Caco-2 (cell line): ENCODE results near the gene SCTR. TPM values are rescaled to one million over a fixed set of nuclear protein-coding genes. Genes with fewer than 3 reads are reported as not detected.

Experiments
- BruUV-seq: library from RNA; stranded (reverse); fragments of 400-500 nt; replicated peaks from 2 replicates; lab custom pipeline; 2021; lab: Mats Ljungman, UMichigan
- CTCF ChIA-PET: fragments of 300-600 bp; sonication (Branson Sonifier 250); formaldehyde crosslinking; loops from one replicate; lab custom pipeline; 2022; ENCODE audit warnings: antibody characterized with exemption; lab: Charles Lee
- POLR2A ChIA-PET: fragments of 300-600 bp; sonication (Branson Sonifier 250); formaldehyde crosslinking; loops from one replicate; lab custom pipeline; 2022; ENCODE audit warnings: antibody characterized with exemption; lab: Charles Lee
- DNase-seq, 2 experiments: peaks; one replicate each; pipeline versions ENCODE4 v3.0.0 to v3.0.0-alpha.2; 2020 to 2022
- H3K27me3 ChIP-seq: replicated peaks from 2 replicates; pipeline ENCODE4 v1.6.0; 2011; ENCODE audit warnings: low read length; ENCODE audit not compliant: control insufficient read depth, insufficient read depth
- H3K36me3 ChIP-seq: 2 replicates; pipeline ENCODE4 v1.5.1; 2011; ENCODE audit warnings: low read length; ENCODE audit not compliant: control insufficient read depth, insufficient read depth
- H3K4me1 ChIP-seq: fragments of 250-450 bp; sonication (Bioruptor Pico); 2 replicates; pipeline ENCODE4 v1.5.1; 2020; ENCODE audit warnings: mild to moderate bottlenecking
- H3K4me3 ChIP-seq: 2 replicates; pipeline ENCODE4 v1.5.1; 2011; ENCODE audit warnings: low read depth, mild to moderate bottlenecking, control low read depth, low read length
- H3K9me3 ChIP-seq: fragments of 250-450 bp; sonication (Bioruptor Pico); 2 replicates; pipeline ENCODE4 v1.5.1; 2020; ENCODE audit warnings: mild to moderate bottlenecking, moderate library complexity
- H3K27ac Mint-ChIP-seq: one replicate; pipeline ENCODE4 v1.8.0; 2022; ENCODE audit warnings: mixed read lengths; ENCODE audit not compliant: unreplicated experiment
- H3K27me3 Mint-ChIP-seq: one replicate; pipeline ENCODE4 v1.8.0; 2022; ENCODE audit warnings: mixed read lengths; ENCODE audit not compliant: insufficient read depth, unreplicated experiment
- H3K36me3 Mint-ChIP-seq: one replicate; pipeline ENCODE4 v1.8.0; 2022; ENCODE audit warnings: mild to moderate bottlenecking, mixed read lengths; ENCODE audit not compliant: insufficient read depth, unreplicated experiment
- H3K4me1 Mint-ChIP-seq: one replicate; pipeline ENCODE4 v1.8.0; 2022; ENCODE audit warnings: low read depth, mixed read lengths; ENCODE audit not compliant: unreplicated experiment
- H3K4me3 Mint-ChIP-seq: one replicate; pipeline ENCODE4 v1.8.0; 2022; ENCODE audit warnings: mild to moderate bottlenecking, moderate library complexity, mixed read lengths; ENCODE audit not compliant: unreplicated experiment
- H3K9me3 Mint-ChIP-seq: one replicate; pipeline ENCODE4 v1.8.0; 2022; ENCODE audit warnings: mixed read lengths; ENCODE audit not compliant: unreplicated experiment
- intact Hi-C: fragments of 100-400 bp; cut with micrococcal nuclease; formaldehyde crosslinking; loops from one replicate; pipeline ENCODE4 v1.10.0; 2022; ENCODE audit not compliant: unreplicated experiment
- total RNA-seq: library from RNA; stranded (reverse); gene quantifications from 2 replicates; pipeline ENCODE4 v1.2.3, GENCODE V29; 2022
- TF ChIP-seq, protein P1 (sequence below), 2 experiments: fragments of 200-600 bp in 1 of 2; IDR thresholded peaks; 1 replicate in 1 of 2; 2 replicates in 1 of 2; pipeline versions ENCODE4 v1.5.1 to v1.8.0; 2011 to 2022; ENCODE audit warnings: antibody characterized with exemption in 1 of 2, control low read depth in 1 of 2, inconsistent platforms in 1 of 2, low read depth in 1 of 2, low read length in 1 of 2, mild to moderate bottlenecking in 1 of 2, moderate library complexity in 1 of 2; ENCODE audit not compliant: insufficient read depth in 1 of 2, severe bottlenecking in 1 of 2, unreplicated experiment in 1 of 2

Gene SCTR
- total RNA-seq, 1 experiment from 2014 or later: not detected

DNA sequence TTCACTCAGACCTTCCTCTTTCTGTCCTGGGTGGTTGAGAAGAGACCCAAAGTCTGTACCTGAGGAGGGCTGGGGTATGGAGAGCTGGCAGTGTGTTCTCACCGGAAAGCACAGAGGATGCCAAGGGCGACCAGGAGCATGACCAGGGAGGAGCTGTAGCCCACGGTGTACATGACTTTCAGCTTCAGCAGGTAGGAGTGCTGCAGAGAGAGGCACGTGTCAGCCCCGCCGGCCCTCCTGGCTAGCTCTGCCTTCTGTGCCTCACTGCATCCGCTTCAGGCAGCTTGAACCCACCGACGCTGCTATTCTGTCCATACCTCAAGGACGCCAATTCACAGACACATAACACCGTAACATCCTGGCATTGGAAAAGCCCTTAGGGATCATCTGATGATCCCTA lies 58.6 kb downstream of the SCTR start:
- no peak for DNase-seq
- BruUV-seq: no TSS peak
- Mint-ChIP-seq H3K27me3 (no peaks in the 10 kb centered on the region), H3K4me3 (no peak overlapping the region), H3K4me1 (no peaks in the 10 kb centered on the region), H3K27ac (no peak overlapping the region), H3K36me3 (no peaks in the 10 kb centered on the region), H3K9me3 (no peaks in the 10 kb centered on the region)
- Histone ChIP-seq H3K27me3 (no peaks in the 10 kb centered on the region), H3K4me3 (no peak overlapping the region), H3K36me3 (no peaks in the 10 kb centered on the region), H3K9me3 (no peaks in the 10 kb centered on the region), H3K4me1 (no peaks in the 10 kb centered on the region)
- ChIA-PET CTCF (no interaction called here), POLR2A (no interaction called here)
- TF ChIP-seq, protein P1, sequence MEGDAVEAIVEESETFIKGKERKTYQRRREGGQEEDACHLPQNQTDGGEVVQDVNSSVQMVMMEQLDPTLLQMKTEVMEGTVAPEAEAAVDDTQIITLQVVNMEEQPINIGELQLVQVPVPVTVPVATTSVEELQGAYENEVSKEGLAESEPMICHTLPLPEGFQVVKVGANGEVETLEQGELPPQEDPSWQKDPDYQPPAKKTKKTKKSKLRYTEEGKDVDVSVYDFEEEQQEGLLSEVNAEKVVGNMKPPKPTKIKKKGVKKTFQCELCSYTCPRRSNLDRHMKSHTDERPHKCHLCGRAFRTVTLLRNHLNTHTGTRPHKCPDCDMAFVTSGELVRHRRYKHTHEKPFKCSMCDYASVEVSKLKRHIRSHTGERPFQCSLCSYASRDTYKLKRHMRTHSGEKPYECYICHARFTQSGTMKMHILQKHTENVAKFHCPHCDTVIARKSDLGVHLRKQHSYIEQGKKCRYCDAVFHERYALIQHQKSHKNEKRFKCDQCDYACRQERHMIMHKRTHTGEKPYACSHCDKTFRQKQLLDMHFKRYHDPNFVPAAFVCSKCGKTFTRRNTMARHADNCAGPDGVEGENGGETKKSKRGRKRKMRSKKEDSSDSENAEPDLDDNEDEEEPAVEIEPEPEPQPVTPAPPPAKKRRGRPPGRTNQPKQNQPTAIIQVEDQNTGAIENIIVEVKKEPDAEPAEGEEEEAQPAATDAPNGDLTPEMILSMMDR (IDR thresholded peaks at IDR 0.05; ENCODE audit: insufficient read depth in 1 of 2, low read depth in 1 of 2, low read length in 1 of 2, severe bottlenecking in 1 of 2, unreplicated experiment in 1 of 2): no peak
- intact Hi-C loops: no loop called here

DNA sequence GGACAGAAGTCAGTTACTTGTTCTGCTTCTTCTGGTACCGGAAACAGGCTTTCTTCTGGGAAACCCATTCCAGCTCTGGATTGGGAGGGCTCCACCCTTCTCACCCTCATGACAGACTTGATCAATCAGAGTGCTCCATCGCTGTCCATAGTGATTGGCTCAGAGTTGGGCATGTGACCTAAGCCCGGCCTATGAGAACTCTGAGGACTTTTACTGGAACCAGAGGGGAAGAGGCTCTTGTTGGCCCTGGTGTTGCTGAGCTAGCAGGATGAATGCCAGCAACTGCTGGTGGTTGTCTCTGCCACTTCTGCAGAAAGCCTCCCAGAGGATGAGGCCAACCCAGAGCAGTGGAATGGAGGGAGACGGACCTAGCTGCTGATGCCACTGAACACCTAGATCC lies 59.3 kb downstream of the SCTR start:
- POLR2A ChIA-PET: no interaction called here
- Mint-ChIP-seq H3K4me3 (no peak overlapping the region), H3K27ac (no peak overlapping the region), H3K4me1 (no peaks in the 10 kb centered on the region), H3K27me3 (no peaks in the 10 kb centered on the region), H3K36me3 (no peaks in the 10 kb centered on the region), H3K9me3 (no peaks in the 10 kb centered on the region)
- Histone ChIP-seq H3K4me3 (no peak overlapping the region), H3K27me3 (no peaks in the 10 kb centered on the region), H3K9me3 (no peaks in the 10 kb centered on the region), H3K4me1 (no peaks in the 10 kb centered on the region), H3K36me3 (no peaks in the 10 kb centered on the region)
- no peak for DNase-seq
- BruUV-seq: no TSS peak
- intact Hi-C loops: no loop called here
- TF ChIP-seq, protein P1 (IDR thresholded peaks at IDR 0.05; ENCODE audit: insufficient read depth in 1 of 2, low read depth in 1 of 2, low read length in 1 of 2, severe bottlenecking in 1 of 2, unreplicated experiment in 1 of 2): no peak
- CTCF ChIA-PET: no interaction called here

DNA sequence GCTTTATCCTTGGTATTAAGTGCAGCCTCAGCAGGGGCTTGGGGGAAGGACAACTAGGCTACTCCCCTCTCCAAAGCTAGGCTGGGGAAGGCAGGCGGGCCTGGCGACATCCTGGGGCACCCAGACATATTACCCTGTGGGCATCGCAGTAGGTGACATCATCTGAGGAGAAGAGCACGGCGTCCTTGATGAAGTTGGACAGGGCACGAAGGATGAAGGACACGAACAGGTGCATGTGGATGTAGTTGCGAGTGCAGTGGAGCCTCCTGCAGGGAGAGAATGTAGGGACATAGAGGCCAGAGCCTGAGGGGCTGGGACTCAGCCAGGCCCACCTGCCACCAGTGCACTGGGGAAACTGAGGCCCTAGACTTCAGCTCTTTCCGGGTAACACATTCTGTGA lies 60.3 kb downstream of the SCTR start:
- Histone ChIP-seq H3K36me3 (no peaks in the 10 kb centered on the region), H3K9me3 (no peaks in the 10 kb centered on the region), H3K4me1 (no peaks in the 10 kb centered on the region), H3K27me3 (no peaks in the 10 kb centered on the region), H3K4me3 (no peak overlapping the region)
- Mint-ChIP-seq H3K36me3 (no peaks in the 10 kb centered on the region), H3K4me1 (no peaks in the 10 kb centered on the region), H3K4me3 (no peak overlapping the region), H3K27ac (no peak overlapping the region), H3K27me3 (no peaks in the 10 kb centered on the region), H3K9me3 (no peaks in the 10 kb centered on the region)
- DNase-seq: no peak
- intact Hi-C loops: no loop called here
- POLR2A ChIA-PET: no interaction called here
- TF ChIP-seq, protein P1 (IDR thresholded peaks at IDR 0.05; ENCODE audit: insufficient read depth in 1 of 2, low read depth in 1 of 2, low read length in 1 of 2, severe bottlenecking in 1 of 2, unreplicated experiment in 1 of 2): no peak
- no TSS peak for BruUV-seq
- CTCF ChIA-PET: no interaction called here
